Left ventricle myocardium inferior (tissue), 1 donor: ENCODE data around the gene CIRBP. TPM values are rescaled to one million over a fixed set of nuclear protein-coding genes. Genes with fewer than 3 reads are reported as not detected.
"Not testable (repeated sequence)": the region's sequence is repeated elsewhere in the genome, so short reads cannot be mapped to it uniquely, and the experiment has no call there.

Experiments used
- DNase-seq: peaks from one replicate; pipeline ENCODE4 v3.0.0-alpha.2; 2020
- H3K27ac ChIP-seq: fragments of 200-600 bp; replicated peaks from 2 replicates; pipeline ENCODE4 v1.8.0; 2021
- H3K27me3 ChIP-seq: fragments of 200-600 bp; 2 replicates; pipeline ENCODE4 v1.8.0; 2021; ENCODE audit warnings: low read depth
- H3K36me3 ChIP-seq: fragments of 200-600 bp; 2 replicates; pipeline ENCODE4 v1.8.0; 2021
- H3K4me1 ChIP-seq: fragments of 200-600 bp; 2 replicates; pipeline ENCODE4 v1.8.0; 2021
- H3K4me3 ChIP-seq: fragments of 200-600 bp; 2 replicates; pipeline ENCODE4 v1.8.0; 2021; ENCODE audit warnings: mild to moderate bottlenecking, moderate library complexity
- H3K9me3 ChIP-seq: fragments of 200-600 bp; replicated peaks from 2 replicates; pipeline ENCODE4 v1.8.0; 2021
- CTCF ChIP-seq: fragments of 200-600 bp; IDR thresholded peaks from 2 replicates; pipeline ENCODE4 v1.8.0; 2021; ENCODE audit warnings: antibody characterized with exemption, mild to moderate bottlenecking, borderline replicate concordance
- intact Hi-C: fragments of 100-400 bp; cut with micrococcal nuclease; formaldehyde crosslinking; loops from one replicate; pipeline ENCODE4 v1.11.0; 2022
- total RNA-seq: library from RNA; stranded (reverse); fragmentation: NEBNext Ultra II Directional; extraction: Animal tissue kit (Norgen Biotek cat#: 25700); gene quantifications from one replicate; pipeline ENCODE4 v1.2.1, GENCODE V29; 2021
- donor health status: DM: no; HTN: yes; CAD: no; lungs with severe emphysema.

CIRBP gene
- total RNA-seq, 1 donor from 2014 or later: 229 TPM

GRCh38 chr19:1241417-1242095, 27.6 kb upstream of the CIRBP start, which contains the start of gene ATP5F1D:
TSS of gene ATP5F1D (plus strand) at chr19:1241751. CDS start at chr19:1241851, 100 bp downstream.
- Histone ChIP-seq H3K27ac (peak within 1 kb of the TSS; percentile 100), H3K27me3 (peaks cover 6% of the 10 kb centered on the region), H3K4me3 (peak within 1 kb of the TSS; percentile 90), H3K4me1 (peaks cover 87% of the 10 kb centered on the region), H3K36me3 (no peaks in the 10 kb centered on the region), H3K9me3 (no peaks in the 10 kb centered on the region)
- peak; percentile 96 for DNase-seq
- intact Hi-C loops: no loop called here
- no peak for TF ChIP-seq CTCF

DNA sequence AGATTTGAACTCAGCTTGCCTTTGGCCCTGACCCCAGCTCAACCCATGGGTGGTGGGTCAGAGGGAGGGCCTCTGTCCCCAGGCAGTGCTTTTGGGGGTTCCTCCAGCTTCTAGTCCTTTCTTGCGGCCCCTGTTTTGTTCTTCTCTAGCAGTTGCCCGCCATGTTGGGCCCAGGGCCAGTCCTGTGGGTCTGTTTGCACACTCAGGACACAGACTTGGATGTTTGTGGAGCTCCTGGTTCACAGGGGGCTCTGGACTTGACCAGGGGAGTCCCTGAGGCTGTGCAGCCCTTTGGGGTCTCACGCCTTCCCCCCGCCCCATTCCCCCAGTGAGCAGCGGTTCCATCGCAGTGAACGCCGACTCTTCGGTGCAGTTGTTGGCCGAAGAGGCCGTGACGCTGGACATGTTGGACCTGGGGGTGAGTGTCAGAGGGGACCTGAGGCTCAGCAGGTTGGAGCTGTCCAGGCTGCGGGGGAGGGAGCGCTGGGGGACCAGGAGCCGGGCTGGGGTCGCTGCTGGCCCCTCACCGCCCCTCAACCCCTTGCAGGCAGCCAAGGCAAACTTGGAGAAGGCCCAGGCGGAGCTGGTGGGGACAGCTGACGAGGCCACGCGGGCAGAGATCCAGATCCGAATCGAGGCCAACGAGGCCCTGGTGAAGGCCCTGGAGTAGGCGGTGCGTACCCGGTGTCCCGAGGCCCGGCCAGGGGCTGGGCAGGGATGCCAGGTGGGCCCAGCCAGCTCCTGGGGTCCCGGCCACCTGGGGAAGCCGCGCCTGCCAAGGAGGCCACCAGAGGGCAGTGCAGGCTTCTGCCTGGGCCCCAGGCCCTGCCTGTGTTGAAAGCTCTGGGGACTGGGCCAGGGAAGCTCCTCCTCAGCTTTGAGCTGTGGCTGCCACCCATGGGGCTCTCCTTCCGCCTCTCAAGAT, 25.1 kb upstream of the CIRBP start:
- peak overlapping the region; percentile 100 for H3K27ac ChIP-seq
- peak overlapping the region; percentile 90 for H3K4me3 ChIP-seq
- H3K9me3 ChIP-seq: no peaks in the 10 kb centered on the region
- TF ChIP-seq CTCF: peak; percentile 98
- no peaks in the 10 kb centered on the region for H3K36me3 ChIP-seq
- H3K4me1 ChIP-seq: peaks cover 92% of the 10 kb centered on the region
- peak; percentile 87 for DNase-seq
- intact Hi-C loops: no loop called here
- no peaks in the 10 kb centered on the region for H3K27me3 ChIP-seq

GRCh38 chr19:1244693-1245451, 24.3 kb upstream of the CIRBP start:
- Histone ChIP-seq H3K27me3 (no peaks in the 10 kb centered on the region), H3K4me3 (peak overlapping the region; percentile 90), H3K4me1 (peaks cover 87% of the 10 kb centered on the region), H3K27ac (peak overlapping the region; percentile 100), H3K36me3 (peaks cover 2% of the 10 kb centered on the region), H3K9me3 (no peaks in the 10 kb centered on the region)
- peak; percentile 87 for DNase-seq
- intact Hi-C loops: no loop called here
- TF ChIP-seq CTCF: no peak

DNA sequence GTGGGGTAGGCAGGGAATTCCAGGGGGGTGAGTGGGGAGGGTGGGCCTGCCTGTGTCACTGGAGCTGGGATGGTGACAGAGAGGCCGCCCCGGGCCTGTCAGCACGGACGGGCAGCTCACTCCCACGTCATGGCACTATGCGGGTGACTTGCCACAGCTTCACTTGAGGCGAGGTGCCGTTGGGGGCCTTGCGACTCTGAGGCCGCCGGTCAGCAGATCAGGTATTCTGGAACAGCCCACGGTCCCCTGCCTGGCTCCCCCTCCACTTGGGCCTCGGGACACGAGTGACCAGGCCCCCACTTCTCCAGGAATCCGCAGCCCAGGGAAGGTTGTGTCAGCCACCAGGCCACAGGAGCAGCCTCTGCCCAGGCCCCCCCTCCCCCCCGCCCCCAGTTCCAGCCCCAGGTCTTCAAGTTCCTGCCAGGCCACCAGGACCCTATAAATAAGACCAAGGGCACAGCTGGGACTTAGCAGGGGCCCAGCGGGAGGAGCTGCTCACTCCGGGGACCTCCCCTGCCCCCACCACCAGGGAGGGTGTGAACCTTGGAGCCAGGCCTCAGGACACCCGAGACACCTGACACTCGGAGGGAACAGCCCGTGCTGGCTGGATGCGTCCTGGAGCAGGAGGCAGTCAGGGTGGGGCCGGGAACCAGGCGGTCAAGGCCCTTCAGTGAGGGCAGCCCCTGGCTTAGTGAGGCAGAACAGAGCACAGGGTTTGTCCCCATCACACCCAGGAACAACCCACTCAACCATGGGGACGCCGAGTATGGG, 23.5 kb upstream of the CIRBP start:
- intact Hi-C loops: no loop called here
- TF ChIP-seq CTCF: no peak
- no peaks in the 10 kb centered on the region for H3K9me3 ChIP-seq
- H3K27ac ChIP-seq: peak overlapping the region; percentile 100
- peaks cover 82% of the 10 kb centered on the region for H3K4me1 ChIP-seq
- H3K27me3 ChIP-seq: no peaks in the 10 kb centered on the region
- H3K4me3 ChIP-seq: peak overlapping the region; percentile 90
- peaks cover 10% of the 10 kb centered on the region for H3K36me3 ChIP-seq
- peak; percentile 89 for DNase-seq

- peaks cover 18% of the 10 kb centered on the region for H3K36me3 ChIP-seq
- intact Hi-C loops, H3K9me3 ChIP-seq, H3K27me3 ChIP-seq, H3K4me3 ChIP-seq, DNase-seq: not testable (repeated sequence)
- H3K4me1 ChIP-seq: peaks cover 83% of the 10 kb centered on the region
- H3K27ac ChIP-seq: peak overlapping the region; percentile 100
These were observed 22.7 kb upstream of the CIRBP start for GRCh38 chr19:1246265-1247087.
